HepG2 (cell line): ENCODE data around the gene DNAJC1. TPM values are rescaled to one million over a fixed set of nuclear protein-coding genes. Genes with fewer than 3 reads are reported as not detected.

Source experiments
- ATAC-seq: fragments of 200-7000 bp; cut with Tn5 transposase; 3 replicates; pipeline ENCODE4 v1.9.1; 2020; ENCODE audit warnings: mild to moderate bottlenecking, moderate library complexity
- BruUV-seq: library from RNA; stranded (reverse); fragments of 400-500 nt; replicated peaks from 2 replicates; lab custom pipeline; 2021; lab: Mats Ljungman, UMichigan
- CTCF ChIA-PET: fragments of 300-600 bp; formaldehyde crosslinking; extraction: SDS; loops from one replicate; lab custom pipeline; 2021; ENCODE audit warnings: low total read pairs, inconsistent platforms, low intra/inter-chr PET ratio; lab: Yijun Ruan, JAX
- POLR2A ChIA-PET: fragments of 350-600 bp; sonication (Branson Sonifier 250); formaldehyde crosslinking; loops from one replicate; lab custom pipeline; 2020; ENCODE audit warnings: antibody characterized with exemption, inconsistent platforms; lab: Yijun Ruan, JAX
- DNase-seq: peaks from one replicate; pipeline ENCODE4 v3.0.0-alpha.2; 2015; ENCODE audit warnings: low spot score
- FAIRE-seq: peaks from 3 replicates; lab custom pipeline; 2011; peaks lifted over from hg19 to GRCh38; lab: Jason Lieb, UNC
- H2AFZ ChIP-seq: one replicate; pipeline ENCODE4 v1.6.1; 2011; ENCODE audit warnings: low read length, inconsistent platforms
- H3K27ac ChIP-seq: fragments of 300-600 bp; 3 replicates; pipeline ENCODE4 v1.8.0; 2011; ENCODE audit warnings: mixed run types, mild to moderate bottlenecking, mixed read lengths, low read length, inconsistent platforms; ENCODE audit not compliant: insufficient read depth; ENCODE audit errors: extremely low read length
- H3K27me3 ChIP-seq, 2 experiments: fragments of 200-600 bp in 1 of 2; 2 replicates in 1 of 2; 3 replicates in 1 of 2; pipeline versions ENCODE4 v1.6.0 to v1.8.0; 2011; ENCODE audit warnings: low read length in 2 of 2, mild to moderate bottlenecking in 2 of 2, moderate library complexity in 2 of 2, inconsistent platforms in 1 of 2; ENCODE audit not compliant: insufficient read depth in 2 of 2, control insufficient read depth in 1 of 2
- H3K36me3 ChIP-seq, 2 experiments: fragments of 200-600 bp in 1 of 2; replicated peaks in 1 of 2; 2 replicates in 1 of 2; 3 replicates in 1 of 2; pipeline versions ENCODE4 v1.5.1 to v1.8.0; 2011; ENCODE audit warnings: low read length in 2 of 2, inconsistent platforms in 1 of 2; ENCODE audit not compliant: insufficient read depth in 2 of 2, control insufficient read depth in 1 of 2
- H3K4me1 ChIP-seq: 2 replicates; pipeline ENCODE4 v1.5.1; 2012; ENCODE audit warnings: low read length, inconsistent platforms; ENCODE audit not compliant: insufficient read depth
- H3K4me2 ChIP-seq: 2 replicates; pipeline ENCODE4 v1.6.0; 2011; ENCODE audit warnings: low read depth, low read length, inconsistent platforms
- H3K4me3 ChIP-seq, 3 experiments: fragments of 200-600 bp in 1 of 3; sonication (generic), shearing (Covaris generic) in 1 of 3; replicated peaks in 1 of 3; 2 replicates each; pipeline ENCODE4 v1.5.1; 2011 to 2016; ENCODE audit warnings: low read length in 3 of 3, inconsistent platforms in 2 of 3, low read depth in 2 of 3, mild to moderate bottlenecking in 2 of 3, control low read depth in 1 of 3, mixed read lengths in 1 of 3; ENCODE audit not compliant: insufficient read depth in 1 of 3
- H3K79me2 ChIP-seq: one replicate; pipeline ENCODE4 v1.6.1; 2011; ENCODE audit warnings: low read length, inconsistent platforms; ENCODE audit not compliant: insufficient read depth
- H3K9ac ChIP-seq: 2 replicates; pipeline ENCODE4 v1.6.0; 2011; ENCODE audit warnings: mild to moderate bottlenecking, low read depth, low read length, inconsistent platforms; ENCODE audit not compliant: insufficient read depth
- H3K9me3 ChIP-seq: 2 replicates; pipeline ENCODE4 v1.5.1; 2012; ENCODE audit warnings: mild to moderate bottlenecking, low read length
- H4K20me1 ChIP-seq: 2 replicates; pipeline ENCODE4 v1.6.0; 2011; ENCODE audit warnings: inconsistent platforms, mild to moderate bottlenecking, low read length, moderate library complexity; ENCODE audit not compliant: insufficient read depth
- E2F2 ChIP-seq: sonication (generic); formaldehyde crosslinking; IDR thresholded peaks from 2 replicates; pipeline ENCODE4 v1.4.0; 2020; ENCODE audit warnings: missing genetic modification reagents, borderline replicate concordance
- GZF1 ChIP-seq: sonication (generic); formaldehyde crosslinking; IDR thresholded peaks from 2 replicates; pipeline ENCODE4 v1.5.1; 2020; ENCODE audit warnings: mild to moderate bottlenecking, missing genetic modification reagents
- HNF1A ChIP-seq, 2 experiments: sonication (generic) in 1 of 2; formaldehyde crosslinking in 1 of 2; IDR thresholded peaks; 2 replicates each; pipeline versions ENCODE4 v1.4.0 to v1.6.1; 2016 to 2020; ENCODE audit warnings: borderline replicate concordance in 1 of 2, low read depth in 1 of 2, mild to moderate bottlenecking in 1 of 2, missing genetic modification reagents in 1 of 2
- KDM1A ChIP-seq: IDR thresholded peaks from 2 replicates; pipeline ENCODE4 v1.6.1; 2016; ENCODE audit warnings: missing compliant biosample characterization
- MTERF4 ChIP-seq: sonication (generic); formaldehyde crosslinking; IDR thresholded peaks from 2 replicates; pipeline ENCODE4 v1.8.0; 2023; ENCODE audit warnings: mild to moderate bottlenecking, missing genetic modification reagents
- RFX5 ChIP-seq: IDR thresholded peaks from 2 replicates; pipeline ENCODE4 v1.6.1; 2011; ENCODE audit warnings: low read depth, low read length, improper control_type of control experiment
- SCMH1 ChIP-seq: sonication (generic); formaldehyde crosslinking; IDR thresholded peaks from 2 replicates; pipeline ENCODE4 v1.9.0; 2021; ENCODE audit warnings: missing genetic modification reagents, mild to moderate bottlenecking, borderline replicate concordance
- ZBTB26 ChIP-seq: IDR thresholded peaks from 2 replicates; pipeline ENCODE4 v1.6.1; 2016; ENCODE audit warnings: missing compliant biosample characterization, missing genetic modification reagents, borderline replicate concordance
- ZGPAT ChIP-seq: IDR thresholded peaks from 2 replicates; pipeline ENCODE4 v1.6.1; 2016; ENCODE audit warnings: mild to moderate bottlenecking
- ZNF138 ChIP-seq: sonication (generic); formaldehyde crosslinking; IDR thresholded peaks from 2 replicates; pipeline ENCODE4 v1.5.0; 2020; ENCODE audit warnings: mild to moderate bottlenecking, low read depth, missing genetic modification reagents
- ZNF230 ChIP-seq: sonication (generic); formaldehyde crosslinking; IDR thresholded peaks from 2 replicates; pipeline ENCODE4 v1.4.0; 2020; ENCODE audit warnings: mild to moderate bottlenecking, missing genetic modification reagents
- ZNF761 ChIP-seq: sonication (generic); formaldehyde crosslinking; conservative IDR thresholded peaks from 2 replicates; pipeline ENCODE4 v1.4.0; 2020; ENCODE audit warnings: mild to moderate bottlenecking, missing genetic modification reagents
- WGBS: methylation state at CpG from one replicate; pipeline ENCODE4 v1.1.6; 2017; ENCODE audit warnings: low lambda C conversion rate; 5-methylcytosine and 5-hydroxymethylcytosine counted together
- in situ Hi-C: cut with HindIII; loops from 2 replicates; pipeline ENCODE4 v1.10.0; 2017; ENCODE audit warnings: low pct_unique_long_range_greater_than_20kb; ENCODE audit not compliant: extremely low pct_ligation_motif_present
- intact Hi-C: fragments of 100-400 bp; cut with micrococcal nuclease; formaldehyde crosslinking; loops from one replicate; pipeline ENCODE4 v1.10.0; 2022; ENCODE audit not compliant: unreplicated experiment
- polyA plus RNA-seq, 8 experiments: library from polyadenylated mRNA; depleted of rRNA in 3 of 8; stranded (reverse) in 7 of 8; unstranded in 1 of 8; fragments of >200 nt; fragmentation: Illumina TruSeq in 4 of 8; extraction: Trizol in 4 of 8; gene quantifications; 2 replicates each; pipeline versions ENCODE4 v1.2.1 to v1.2.3, GENCODE V29; 2011 to 2016; ENCODE audit warnings: low read depth in 4 of 8, missing spikeins in 1 of 8, mixed read lengths in 1 of 8; ENCODE audit not compliant: insufficient read depth in 1 of 8
- total RNA-seq, 5 experiments: library from RNA; depleted of rRNA; stranded (reverse); fragments of >200 nt; fragmentation: Illumina TruSeq; extraction: Trizol; gene quantifications; 2 replicates each; pipeline ENCODE4 v1.2.3, GENCODE V29; 2016; ENCODE audit warnings: low read depth in 1 of 5

DNAJC1 gene
- total and polyA plus RNA-seq, 2 of the 13 experiments (the other 11 are each of a cell fraction or from before 2014, with no cell fraction given): 9.9 to 16.6 TPM

- TF ChIP-seq E2F2 (CRISPR knock-in tag) (no peak), ZNF230 (no peak), HNF1A (IDR thresholded peaks at IDR 0.05; ENCODE audit: low read depth) (no peak), HNF1A (CRISPR knock-in tag; IDR thresholded peaks at IDR 0.05; ENCODE audit: borderline replicate concordance) (no peak), GZF1 (CRISPR knock-in tag) (no peak), ZGPAT (CRISPR knock-in tag) (no peak)
Measured at GRCh38 chr10:21760332-21760731, 243.2 kb downstream of the DNAJC1 start (continued).

- DNase-seq (no peak), ATAC-seq (no peak), FAIRE-seq (no peak)
- in situ Hi-C loops: no loop called here
- H3K4me1 ChIP-seq: peaks cover 9% of the 10 kb centered on the region
- BruUV-seq: no TSS peak
- H3K27ac ChIP-seq: no peak overlapping the region
- no peaks in the 10 kb centered on the region for H3K79me2 ChIP-seq
- no peaks in the 10 kb centered on the region for H4K20me1 ChIP-seq
- intact Hi-C loops: no loop called here
- POLR2A ChIA-PET: no interaction called here
- no peak overlapping the region for H3K4me2 ChIP-seq
- CTCF ChIA-PET: no interaction called here
- H3K9me3 ChIP-seq: no peaks in the 10 kb centered on the region
- H3K9ac ChIP-seq: no peak overlapping the region
- 94% methylated on average over 21 of the region's 21 CpGs for WGBS
- H3K4me3 ChIP-seq: no peak overlapping the region
- H2AFZ ChIP-seq: no peak overlapping the region
- H3K27me3 ChIP-seq: no peaks in the 10 kb centered on the region
- no peaks in the 10 kb centered on the region for H3K36me3 ChIP-seq
- TF ChIP-seq RFX5 (no peak), ZNF761 (no peak), ZNF138 (CRISPR knock-in tag) (no peak), SCMH1 (CRISPR knock-in tag) (no peak), MTERF4 (CRISPR knock-in tag) (no peak), ZBTB26 (CRISPR knock-in tag) (no peak), KDM1A (CRISPR knock-in tag) (no peak)
Measured at GRCh38 chr10:21759232-21759631, 244.3 kb downstream of the DNAJC1 start.
